HUES6 (cell line): ENCODE measurements around the gene PDE6A.

Experiments used
- H3K27ac ChIP-seq: 2 replicates; pipeline ENCODE4 v1.7.0; 2013; ENCODE audit warnings: low read depth, mild to moderate bottlenecking, low read length, inconsistent platforms
- H3K27me3 ChIP-seq: 2 replicates; pipeline ENCODE4 v1.6.1; 2013; ENCODE audit warnings: low read length; ENCODE audit not compliant: control insufficient read depth, insufficient read depth
- H3K36me3 ChIP-seq: 2 replicates; pipeline ENCODE4 v1.6.1; 2013; ENCODE audit warnings: low read length; ENCODE audit not compliant: control insufficient read depth, insufficient read depth
- H3K4me1 ChIP-seq: 2 replicates; pipeline ENCODE4 v1.6.1; 2013; ENCODE audit warnings: low read length; ENCODE audit not compliant: control insufficient read depth, insufficient read depth
- H3K4me3 ChIP-seq: 2 replicates; pipeline ENCODE4 v1.5.1; 2013; ENCODE audit warnings: low read depth, low read length
- H3K9ac ChIP-seq: one replicate; pipeline ENCODE4 v1.6.1; 2013; ENCODE audit warnings: mild to moderate bottlenecking, low read length
- H3K9me3 ChIP-seq: 2 replicates; pipeline ENCODE4 v1.6.1; 2013; ENCODE audit warnings: low read depth, low read length; ENCODE audit not compliant: control insufficient read depth, insufficient read depth

Gene PDE6A

GRCh38 chr5:149938791-149939358, 5.7 kb downstream of the PDE6A start:
- H3K9me3 ChIP-seq = no peaks in the 10 kb centered on the region
- H3K4me3 ChIP-seq = no peak overlapping the region
- no peaks in the 10 kb centered on the region for H3K36me3 ChIP-seq
- no peak overlapping the region for H3K27ac ChIP-seq
- no peak overlapping the region for H3K9ac ChIP-seq
- H3K4me1 ChIP-seq = peaks cover 12% of the 10 kb centered on the region; the same call in 1 of the 2 replicates
- H3K27me3 ChIP-seq = no peaks in the 10 kb centered on the region

DNA sequence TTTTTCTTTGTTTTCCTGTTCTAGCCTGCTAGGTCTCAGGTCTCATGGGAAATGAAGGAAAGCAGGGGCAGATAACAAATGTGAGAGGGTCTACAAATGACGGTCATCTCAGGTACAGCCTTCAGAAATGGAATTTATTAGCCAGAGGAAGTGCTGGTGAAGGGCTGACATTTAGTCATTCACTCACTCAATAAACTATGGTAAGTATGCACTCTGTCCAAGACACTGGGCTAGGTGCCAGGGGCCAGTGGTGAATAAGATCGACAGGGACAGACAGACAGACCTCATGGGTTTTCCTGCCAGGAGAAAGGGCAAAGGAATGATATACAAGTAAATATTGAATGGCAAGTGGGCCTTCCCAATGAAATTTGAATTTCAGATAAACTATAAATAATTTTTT, 6.3 kb downstream of the PDE6A start:
- Histone ChIP-seq H3K27me3 (no peaks in the 10 kb centered on the region), H3K9me3 (no peaks in the 10 kb centered on the region), H3K9ac (no peak overlapping the region), H3K27ac (no peak overlapping the region), H3K4me3 (no peak overlapping the region), H3K36me3 (no peaks in the 10 kb centered on the region), H3K4me1 (peaks cover 12% of the 10 kb centered on the region; the same call in 1 of the 2 replicates)

- no peaks in the 10 kb centered on the region for H3K36me3 ChIP-seq
- H3K27me3 ChIP-seq = no peaks in the 10 kb centered on the region
- no peaks in the 10 kb centered on the region for H3K9me3 ChIP-seq
- no peak overlapping the region for H3K9ac ChIP-seq
- H3K4me1 ChIP-seq = peaks cover 12% of the 10 kb centered on the region; the same call in 1 of the 2 replicates
- H3K27ac ChIP-seq = no peak overlapping the region
- no peak overlapping the region for H3K4me3 ChIP-seq
Measured at GRCh38 chr5:149937610-149938009, 7.0 kb downstream of the PDE6A start.

- Histone ChIP-seq H3K4me3 (no peak overlapping the region), H3K9me3 (no peaks in the 10 kb centered on the region), H3K27ac (no peak overlapping the region), H3K4me1 (peaks cover 12% of the 10 kb centered on the region; the same call in 1 of the 2 replicates), H3K9ac (no peak overlapping the region), H3K27me3 (no peaks in the 10 kb centered on the region), H3K36me3 (no peaks in the 10 kb centered on the region)
Measured at GRCh38 chr5:149936700-149937091, 7.9 kb downstream of the PDE6A start.

- Histone ChIP-seq H3K36me3 (no peaks in the 10 kb centered on the region), H3K4me1 (peaks cover 12% of the 10 kb centered on the region; the same call in 1 of the 2 replicates), H3K27me3 (no peaks in the 10 kb centered on the region), H3K9ac (no peak overlapping the region), H3K9me3 (no peaks in the 10 kb centered on the region), H3K4me3 (no peak overlapping the region), H3K27ac (no peak overlapping the region)
Measured at GRCh38 chr5:149936044-149936699, 8.4 kb downstream of the PDE6A start.

DNA sequence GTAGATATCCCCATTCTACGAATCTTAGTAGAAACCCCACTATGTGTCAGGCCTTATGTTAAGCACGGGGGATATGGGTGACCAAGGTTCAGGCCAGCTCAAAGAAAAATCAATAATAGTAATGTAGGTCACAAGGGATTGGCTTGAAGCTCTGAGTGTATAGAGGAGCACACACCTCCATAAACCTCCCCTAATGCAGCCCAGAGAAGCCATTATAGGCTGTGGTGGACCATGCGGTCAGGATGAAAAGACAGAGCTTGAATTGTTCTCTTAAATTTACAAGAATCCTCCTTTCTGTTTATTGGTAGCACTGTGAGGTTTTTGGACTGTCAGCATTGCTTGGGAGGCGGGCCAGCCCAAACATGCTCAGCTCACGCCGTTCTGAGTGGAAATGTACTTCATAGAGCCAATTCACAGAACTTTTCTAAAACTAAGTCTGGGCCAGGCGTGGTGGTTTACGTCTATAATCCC, 9.1 kb downstream of the PDE6A start:
- H3K36me3 ChIP-seq = no peaks in the 10 kb centered on the region
- peaks cover 12% of the 10 kb centered on the region; the same call in 1 of the 2 replicates for H3K4me1 ChIP-seq
- no peak overlapping the region for H3K4me3 ChIP-seq
- H3K9me3 ChIP-seq = no peaks in the 10 kb centered on the region
- no peaks in the 10 kb centered on the region for H3K27me3 ChIP-seq
- no peak overlapping the region for H3K9ac ChIP-seq
- no peak overlapping the region for H3K27ac ChIP-seq

- Histone ChIP-seq H3K4me1 (no peaks in the 10 kb centered on the region), H3K9me3 (no peaks in the 10 kb centered on the region), H3K27me3 (no peaks in the 10 kb centered on the region), H3K36me3 (no peaks in the 10 kb centered on the region), H3K9ac (no peak overlapping the region), H3K4me3 (no peak overlapping the region), H3K27ac (no peak overlapping the region)
Measured at GRCh38 chr5:149932445-149933350, 11.9 kb downstream of the PDE6A start.

GRCh38 chr5:149931992-149932436, 12.6 kb downstream of the PDE6A start:
- no peaks in the 10 kb centered on the region for H3K27me3 ChIP-seq
- no peaks in the 10 kb centered on the region for H3K9me3 ChIP-seq
- no peak overlapping the region for H3K4me3 ChIP-seq
- no peaks in the 10 kb centered on the region for H3K36me3 ChIP-seq
- H3K4me1 ChIP-seq = no peaks in the 10 kb centered on the region
- H3K27ac ChIP-seq = no peak overlapping the region
- H3K9ac ChIP-seq = no peak overlapping the region

DNA sequence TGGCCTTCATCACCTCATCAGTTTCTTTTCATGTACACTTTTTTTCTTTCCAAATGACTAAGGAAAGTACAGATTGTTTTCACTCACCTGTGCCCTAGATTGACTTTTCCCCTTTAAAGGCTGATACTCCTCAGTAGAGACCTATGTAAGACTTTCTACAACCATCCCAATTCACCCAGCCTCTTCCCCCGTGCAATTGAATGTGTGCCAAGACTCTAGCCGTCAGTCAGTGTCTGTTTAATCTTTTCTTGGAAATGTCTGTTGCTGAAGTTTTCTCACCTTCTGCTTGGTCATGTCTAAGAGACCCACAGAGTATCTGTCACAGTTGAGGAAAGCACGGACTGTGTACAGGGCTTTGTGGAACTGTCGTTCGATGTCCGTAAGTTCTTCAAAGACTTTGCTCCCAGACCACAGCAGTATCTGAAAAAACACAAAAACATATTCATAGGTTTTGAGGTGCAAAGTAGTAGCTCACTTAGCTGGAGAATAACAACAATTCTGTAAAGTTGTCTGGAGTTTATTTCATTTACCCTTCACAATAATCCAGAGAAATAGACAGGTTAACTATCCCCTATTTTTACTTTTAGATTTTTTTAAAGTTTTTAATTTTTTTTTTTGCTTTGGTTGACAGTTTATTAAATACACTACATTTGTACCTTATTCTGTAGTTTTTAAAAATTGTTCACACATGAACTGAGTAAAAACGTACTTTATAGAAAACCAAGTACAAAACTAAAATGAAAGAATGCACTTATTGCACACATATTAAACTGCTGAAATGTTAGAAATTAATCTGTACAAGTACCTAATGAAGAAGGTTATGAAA, 13.6 kb downstream of the PDE6A start:
- Histone ChIP-seq H3K36me3 (no peaks in the 10 kb centered on the region), H3K9me3 (no peaks in the 10 kb centered on the region), H3K27ac (no peak overlapping the region), H3K4me1 (no peaks in the 10 kb centered on the region), H3K27me3 (no peaks in the 10 kb centered on the region), H3K4me3 (no peak overlapping the region), H3K9ac (no peak overlapping the region)

DNA sequence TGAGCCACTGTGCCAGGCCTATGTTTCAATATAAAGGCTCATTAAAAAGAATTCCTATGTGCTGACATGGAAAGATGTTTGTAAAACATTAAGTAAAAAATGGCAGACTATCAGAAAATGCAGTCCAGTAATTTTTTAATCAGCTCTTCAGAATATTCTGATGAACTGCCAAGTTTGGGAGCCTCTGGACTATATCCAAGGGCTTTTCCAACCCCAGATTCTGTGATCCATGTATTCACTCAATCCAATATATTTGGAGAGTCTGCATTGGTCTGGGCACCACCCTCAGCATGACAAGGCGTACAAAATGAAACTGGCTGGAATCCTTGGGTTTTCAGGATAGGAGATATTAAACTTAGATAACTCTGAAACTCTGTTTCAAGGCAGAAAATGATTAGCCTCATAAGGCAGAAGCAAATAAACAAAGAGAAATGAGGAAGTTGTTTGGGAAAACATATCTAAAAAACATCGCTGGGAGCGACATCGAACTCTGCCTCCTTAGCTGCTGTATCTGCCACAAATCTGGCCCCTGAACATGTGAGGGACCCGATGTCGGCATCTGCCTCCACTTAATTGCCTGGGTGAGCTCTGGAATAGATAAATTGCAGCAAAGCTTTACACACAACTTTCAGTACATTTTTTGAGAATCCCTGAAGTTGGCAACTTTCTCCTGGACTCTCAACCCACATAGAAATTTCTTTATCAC, 14.4 kb downstream of the PDE6A start:
- no peak overlapping the region for H3K4me3 ChIP-seq
- no peak overlapping the region for H3K27ac ChIP-seq

More for the DNA sequence above, 14.4 kb downstream of the PDE6A start:
- no peaks in the 10 kb centered on the region for H3K27me3 ChIP-seq
- H3K9ac ChIP-seq = no peak overlapping the region
- no peaks in the 10 kb centered on the region for H3K9me3 ChIP-seq
- H3K36me3 ChIP-seq = no peaks in the 10 kb centered on the region
- no peaks in the 10 kb centered on the region for H3K4me1 ChIP-seq
